Measurements from ENCODE around the gene TCEAL7. TPM values are rescaled to one million over a fixed set of nuclear protein-coding genes. Genes with fewer than 3 reads are reported as not detected.

Gene TCEAL7
- 19.9 and 31.7 TPM in 2 replicates for total RNA-seq

GRCh38 chrX:103329991-103330390 is at the start of gene TCEAL7:
Gene TCEAL7, plus strand, starts transcription at chrX:103330239. Its CDS starts 1,165 bp downstream, at chrX:103331404.

GRCh38 chrX:103310555-103311398 is 19.3 kb upstream of the TCEAL7 start, which contains the start of gene BEX2:
Gene BEX2, minus strand, starts transcription at chrX:103310990. Its CDS starts 1,014 bp downstream, at chrX:103309976.

GRCh38 chrX:103356130-103356798 is 26.2 kb downstream of the TCEAL7 start, which contains the start of gene TCEAL9:
Gene TCEAL9, plus strand, starts transcription at chrX:103356506. Its CDS starts 1,179 bp downstream, at chrX:103357685.

GRCh38 chrX:103376118-103376978 is 46.3 kb downstream of the TCEAL7 start, which contains the start of gene BEX3:
Gene BEX3, plus strand, starts transcription at chrX:103376538. Its CDS starts 984 bp downstream, at chrX:103377522.

Other genes with a start within 250 kb of the TCEAL7 start
- 0.07 TPM in 1 of 2 replicates, not detected in the other for gene NXF3, start 237.1 kb upstream of the TCEAL7 start, total RNA-seq
- 14.8 and 16.8 TPM in 2 replicates for gene BEX4, start 115.1 kb upstream of the TCEAL7 start, total RNA-seq
- gene TCEAL8, start 75.1 kb upstream of the TCEAL7 start, total RNA-seq = 66.0 and 102 TPM in 2 replicates
- not detected in 2 replicates for gene TCEAL5, start 53.5 kb upstream of the TCEAL7 start, total RNA-seq
- gene BEX2, start 19.2 kb upstream of the TCEAL7 start, total RNA-seq = 1.0 and 1.9 TPM in 2 replicates
- gene TCEAL9, start 26.3 kb downstream of the TCEAL7 start, total RNA-seq = 73.2 and 92.0 TPM in 2 replicates
- 210 and 275 TPM in 2 replicates for gene BEX3, start 46.3 kb downstream of the TCEAL7 start, total RNA-seq
- 0.33 and 0.53 TPM in 2 replicates for gene RAB40A, start 189.2 kb downstream of the TCEAL7 start, total RNA-seq